Neural cell (in vitro differentiated cells): Measurements from ENCODE around the gene CYB5A.

Experiments
- CTCF ChIP-seq: fragments of 450-650 bp; IDR thresholded peaks from 2 replicates; pipeline ENCODE4 v1.5.1; 2014; ENCODE audit warnings: antibody characterized with exemption, mild to moderate bottlenecking, moderate library complexity; ENCODE audit not compliant: poor library complexity, severe bottlenecking
- EP300 ChIP-seq: fragments of 450-650 bp; conservative IDR thresholded peaks from 2 replicates; pipeline ENCODE4 v1.6.1; 2014; ENCODE audit warnings: antibody characterized with exemption, mild to moderate bottlenecking, moderate library complexity; ENCODE audit not compliant: poor library complexity, severe bottlenecking
- EZH2 ChIP-seq: fragments of 200-600, 300-800 bp; shearing (Covaris generic), sonication (generic); IDR thresholded peaks from 2 replicates; pipeline ENCODE4 v1.6.1; 2014; ENCODE audit warnings: antibody characterized with exemption, low read length, borderline replicate concordance, mild to moderate bottlenecking; ENCODE audit not compliant: insufficient read depth, poor library complexity, severe bottlenecking
- MXI1 ChIP-seq: fragments of 450-650 bp; conservative IDR thresholded peaks from 2 replicates; pipeline ENCODE4 v1.6.1; 2014; ENCODE audit warnings: antibody characterized with exemption, mild to moderate bottlenecking; ENCODE audit not compliant: poor library complexity, severe bottlenecking
- REST ChIP-seq: IDR thresholded peaks from 2 replicates; pipeline ENCODE4 v1.6.1; 2012; ENCODE audit warnings: borderline replicate concordance

GRCh38 chr18:74268933-74269620 lies 22.7 kb downstream of the CYB5A start:
- TF ChIP-seq REST (no peak), CTCF (no peak), EP300 (no peak), MXI1 (no peak), EZH2 (no peak)
